HEK293 (cell line): Measurements from ENCODE around the gene PCSK1.

Experiments used
- CTCF ChIP-seq: fragments of 450-650 bp; formaldehyde crosslinking; IDR thresholded peaks from 2 replicates; pipeline ENCODE4 v1.5.1; 2016; ENCODE audit warnings: missing biosample characterization, missing genetic modification characterization
- ELK4 ChIP-seq: IDR thresholded peaks from 2 replicates; pipeline ENCODE4 v1.6.1; 2011; ENCODE audit warnings: mild to moderate bottlenecking, low read depth, low read length, borderline replicate concordance
- SETDB1 ChIP-seq: IDR thresholded peaks from one replicate; pipeline ENCODE4 v1.6.1; 2017; ENCODE audit warnings: mild to moderate bottlenecking, low read length, moderate library complexity, mixed read lengths; ENCODE audit not compliant: insufficient read length
- ZNF266 ChIP-seq: fragments of 450-650 bp; formaldehyde crosslinking; IDR thresholded peaks from 2 replicates; pipeline ENCODE4 v1.5.1; 2016; ENCODE audit warnings: missing biosample characterization, missing genetic modification characterization, low read depth
- ZNF335 ChIP-seq: fragments of 450-650 bp; formaldehyde crosslinking; conservative IDR thresholded peaks from 2 replicates; pipeline ENCODE4 v1.5.1; 2016; ENCODE audit warnings: missing biosample characterization, missing genetic modification characterization
- ZNF48 ChIP-seq: fragments of 450-650 bp; formaldehyde crosslinking; IDR thresholded peaks from 2 replicates; pipeline ENCODE4 v1.5.1; 2016; ENCODE audit warnings: missing biosample characterization, missing genetic modification characterization
- ZNF488 ChIP-seq: fragments of 450-650 bp; formaldehyde crosslinking; IDR thresholded peaks from 2 replicates; pipeline ENCODE4 v1.5.1; 2016; ENCODE audit warnings: missing biosample characterization, missing genetic modification characterization
- ZSCAN4 ChIP-seq: fragments of 450-650 bp; formaldehyde crosslinking; IDR thresholded peaks from 2 replicates; pipeline ENCODE4 v1.5.1; 2017; ENCODE audit warnings: missing biosample characterization, missing genetic modification characterization

- no peak for TF ChIP-seq CTCF (tag by site-specific recombination)
- TF ChIP-seq SETDB1 = no peak
- no peak for TF ChIP-seq ZSCAN4 (tag by site-specific recombination)
- TF ChIP-seq ZNF266 = no peak
- no peak for TF ChIP-seq ZNF488 (tag by site-specific recombination)
- no peak for TF ChIP-seq ELK4
- TF ChIP-seq ZNF335 (tag by site-specific recombination) = no peak
- TF ChIP-seq ZNF48 (tag by site-specific recombination) = no peak
Measured at GRCh38 chr5:96447949-96448348, 14.9 kb upstream of the PCSK1 start.
